ENCODE measurements around the gene HINT2.

Gene HINT2

DNA sequence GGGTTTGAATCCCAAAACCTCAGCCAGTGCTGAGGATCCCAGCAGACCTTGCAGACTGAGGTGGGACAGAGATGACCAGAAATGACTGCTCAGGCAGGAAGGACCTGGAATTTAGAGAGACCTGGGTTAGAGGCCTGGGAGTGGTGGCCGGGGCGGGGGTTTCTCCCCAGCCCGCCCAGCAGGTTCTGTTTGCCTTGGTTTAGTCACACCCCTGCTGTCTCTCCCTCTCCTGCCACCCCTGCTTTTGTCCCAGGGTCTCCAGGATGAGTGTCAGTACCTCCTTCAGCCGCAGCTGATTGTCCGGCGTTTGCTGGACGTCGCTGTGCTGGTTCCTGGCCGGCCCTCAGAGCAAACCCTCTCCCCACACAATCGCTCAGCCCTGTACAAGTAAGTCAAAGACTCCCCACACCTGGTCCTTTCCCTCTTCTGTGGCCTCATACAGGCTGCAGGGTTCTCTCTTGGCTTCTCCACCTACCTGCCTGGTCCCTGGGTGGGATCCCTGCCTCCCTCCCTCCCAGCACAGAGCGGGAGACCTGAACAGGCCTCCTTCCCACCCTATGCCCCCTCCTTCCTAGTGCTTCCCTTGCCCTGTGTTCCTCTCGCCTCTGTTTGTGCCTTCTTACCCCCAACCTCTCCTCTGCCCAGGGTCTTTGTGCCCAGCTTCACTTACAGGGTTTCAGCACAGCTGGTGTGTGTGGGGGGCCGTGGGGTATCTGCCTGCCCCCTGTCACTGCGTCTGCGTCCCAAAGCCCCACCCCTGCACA is 26.2 kb upstream of the HINT2 start:
- TF ChIP-seq, protein P1, sequence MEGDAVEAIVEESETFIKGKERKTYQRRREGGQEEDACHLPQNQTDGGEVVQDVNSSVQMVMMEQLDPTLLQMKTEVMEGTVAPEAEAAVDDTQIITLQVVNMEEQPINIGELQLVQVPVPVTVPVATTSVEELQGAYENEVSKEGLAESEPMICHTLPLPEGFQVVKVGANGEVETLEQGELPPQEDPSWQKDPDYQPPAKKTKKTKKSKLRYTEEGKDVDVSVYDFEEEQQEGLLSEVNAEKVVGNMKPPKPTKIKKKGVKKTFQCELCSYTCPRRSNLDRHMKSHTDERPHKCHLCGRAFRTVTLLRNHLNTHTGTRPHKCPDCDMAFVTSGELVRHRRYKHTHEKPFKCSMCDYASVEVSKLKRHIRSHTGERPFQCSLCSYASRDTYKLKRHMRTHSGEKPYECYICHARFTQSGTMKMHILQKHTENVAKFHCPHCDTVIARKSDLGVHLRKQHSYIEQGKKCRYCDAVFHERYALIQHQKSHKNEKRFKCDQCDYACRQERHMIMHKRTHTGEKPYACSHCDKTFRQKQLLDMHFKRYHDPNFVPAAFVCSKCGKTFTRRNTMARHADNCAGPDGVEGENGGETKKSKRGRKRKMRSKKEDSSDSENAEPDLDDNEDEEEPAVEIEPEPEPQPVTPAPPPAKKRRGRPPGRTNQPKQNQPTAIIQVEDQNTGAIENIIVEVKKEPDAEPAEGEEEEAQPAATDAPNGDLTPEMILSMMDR (IDR thresholded peaks at IDR 0.05; ENCODE audit: poor library complexity, severe bottlenecking): no peak
- Histone ChIP-seq H3K4me1 (ENCODE audit: insufficient read depth, poor library complexity, severe bottlenecking) (peaks cover 8% of the 10 kb centered on the region), H3K27ac (ENCODE audit: poor library complexity, severe bottlenecking) (no peak overlapping the region), H3K27me3 (ENCODE audit: insufficient read depth, poor library complexity, severe bottlenecking) (no peaks in the 10 kb centered on the region), H3K9me3 (ENCODE audit: severe bottlenecking) (no peaks in the 10 kb centered on the region), H3K4me3 (ENCODE audit: severe bottlenecking) (no peak overlapping the region), H3K36me3 (ENCODE audit: low read depth) (no peaks in the 10 kb centered on the region)
- ATAC-seq (ENCODE audit: low read depth) (no peak), DNase-seq (ENCODE audit: low spot score) (no peak)

DNA sequence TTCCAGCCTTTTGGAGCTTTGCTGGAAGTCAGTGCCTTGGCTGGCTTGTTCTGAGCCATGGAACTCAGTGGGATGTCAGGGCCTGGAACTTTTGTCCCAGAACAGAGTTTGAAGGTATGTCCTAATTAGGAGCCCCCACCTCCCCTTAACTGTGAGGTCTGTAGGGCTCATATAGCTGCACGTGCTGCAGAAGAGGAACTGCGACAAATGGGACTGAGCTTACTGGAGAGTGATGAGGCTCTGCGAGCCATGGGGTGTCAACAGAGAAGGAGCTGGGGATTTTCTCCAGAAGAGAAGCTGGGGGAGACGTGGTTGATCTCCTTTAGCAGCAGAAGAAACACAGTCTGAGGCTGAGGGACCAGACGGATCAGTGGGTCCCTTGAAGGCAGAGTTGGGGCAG is 25.1 kb upstream of the HINT2 start:
- H3K27ac ChIP-seq (ENCODE audit: poor library complexity, severe bottlenecking): no peak overlapping the region
- no peaks in the 10 kb centered on the region for H3K27me3 ChIP-seq (ENCODE audit: insufficient read depth, poor library complexity, severe bottlenecking)
- DNase-seq (ENCODE audit: low spot score) (no peak), ATAC-seq (ENCODE audit: low read depth) (no peak)
- H3K36me3 ChIP-seq (ENCODE audit: low read depth): no peaks in the 10 kb centered on the region
- H3K4me3 ChIP-seq (ENCODE audit: severe bottlenecking): no peak overlapping the region
- no peaks in the 10 kb centered on the region for H3K9me3 ChIP-seq (ENCODE audit: severe bottlenecking)
- peaks cover 6% of the 10 kb centered on the region for H3K4me1 ChIP-seq (ENCODE audit: insufficient read depth, poor library complexity, severe bottlenecking)
- TF ChIP-seq, protein P1 (IDR thresholded peaks at IDR 0.05; ENCODE audit: poor library complexity, severe bottlenecking): no peak

DNA sequence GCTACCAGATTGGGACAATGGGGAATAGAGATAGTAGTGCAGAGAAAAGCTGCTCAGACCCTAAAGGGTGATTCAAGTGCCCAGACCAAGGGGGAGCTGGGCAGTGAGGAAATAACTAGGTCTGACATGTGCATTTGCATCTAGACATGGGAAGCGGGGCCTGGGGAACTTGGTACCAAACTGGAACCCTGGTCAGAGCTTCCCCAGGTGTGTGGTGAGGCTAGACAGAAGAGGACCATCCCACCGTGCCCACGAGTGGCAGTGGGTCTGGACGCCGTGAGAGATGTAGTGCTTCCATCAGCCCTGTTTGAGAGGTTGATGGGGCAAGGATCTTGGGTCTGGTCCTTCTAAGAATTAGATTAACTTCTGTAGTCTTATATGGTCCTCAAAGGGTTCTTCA is 21.8 kb upstream of the HINT2 start:
- ATAC-seq (ENCODE audit: low read depth): no peak
- TF ChIP-seq, protein P1 (IDR thresholded peaks at IDR 0.05; ENCODE audit: poor library complexity, severe bottlenecking): no peak
- no peaks in the 10 kb centered on the region for H3K27me3 ChIP-seq (ENCODE audit: insufficient read depth, poor library complexity, severe bottlenecking)

DNA sequence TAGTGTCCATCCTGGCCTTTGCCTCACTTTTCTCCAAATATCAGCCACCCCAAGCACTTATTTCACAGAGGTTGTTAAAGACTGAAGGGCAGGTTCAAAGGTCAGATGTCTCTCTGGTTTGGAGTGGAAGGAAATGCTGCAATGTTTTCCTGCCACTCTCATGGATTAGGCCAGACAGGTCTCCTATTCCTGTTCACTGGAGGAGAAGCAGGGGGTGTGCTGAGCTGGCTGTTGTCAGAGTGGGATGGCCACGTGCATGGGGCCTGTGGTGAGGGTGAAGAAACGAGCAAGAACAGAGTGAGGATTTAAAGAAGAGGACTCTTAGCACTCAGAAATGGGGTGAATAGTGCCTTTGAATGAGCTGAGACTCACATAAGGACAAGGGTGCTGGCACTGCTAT is 20.9 kb upstream of the HINT2 start:
- TF ChIP-seq, protein P1 (IDR thresholded peaks at IDR 0.05; ENCODE audit: poor library complexity, severe bottlenecking): no peak
- Histone ChIP-seq H3K4me3 (ENCODE audit: severe bottlenecking) (no peak overlapping the region), H3K27ac (ENCODE audit: poor library complexity, severe bottlenecking) (no peak overlapping the region), H3K27me3 (ENCODE audit: insufficient read depth, poor library complexity, severe bottlenecking) (no peaks in the 10 kb centered on the region), H3K9me3 (ENCODE audit: severe bottlenecking) (no peaks in the 10 kb centered on the region), H3K36me3 (ENCODE audit: low read depth) (no peaks in the 10 kb centered on the region), H3K4me1 (ENCODE audit: insufficient read depth, poor library complexity, severe bottlenecking) (no peaks in the 10 kb centered on the region)
- DNase-seq (ENCODE audit: low spot score) (no peak), ATAC-seq (ENCODE audit: low read depth) (no peak)

More for the DNA sequence above, 21.8 kb upstream of the HINT2 start:
- Histone ChIP-seq H3K27ac (ENCODE audit: poor library complexity, severe bottlenecking) (no peak overlapping the region), H3K36me3 (ENCODE audit: low read depth) (no peaks in the 10 kb centered on the region), H3K4me3 (ENCODE audit: severe bottlenecking) (no peak overlapping the region), H3K4me1 (ENCODE audit: insufficient read depth, poor library complexity, severe bottlenecking) (no peaks in the 10 kb centered on the region), H3K9me3 (ENCODE audit: severe bottlenecking) (no peaks in the 10 kb centered on the region)
- DNase-seq (ENCODE audit: low spot score): no peak

DNA sequence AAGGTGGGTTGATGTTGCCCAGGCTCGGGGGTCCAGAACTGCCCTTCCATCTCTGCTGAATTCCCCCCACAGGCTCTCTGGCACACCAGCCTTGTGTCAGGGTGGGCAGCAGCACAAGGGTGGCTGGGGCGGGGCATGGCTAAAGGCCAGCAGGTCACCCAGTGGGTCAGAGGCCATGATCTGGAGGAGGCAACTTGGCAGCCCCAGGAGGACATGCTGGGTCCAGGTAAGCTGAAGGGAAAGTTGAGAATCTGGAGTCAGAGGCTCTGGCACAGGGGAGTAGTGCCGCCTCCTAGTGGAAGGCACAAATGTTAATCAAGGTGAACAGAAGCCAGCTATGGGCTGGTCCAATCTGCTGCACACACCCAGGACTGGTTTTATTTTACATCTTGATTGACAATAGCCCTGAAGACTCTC is 20.4 kb upstream of the HINT2 start:
- Histone ChIP-seq H3K27ac (ENCODE audit: poor library complexity, severe bottlenecking) (no peak overlapping the region), H3K36me3 (ENCODE audit: low read depth) (no peaks in the 10 kb centered on the region), H3K4me3 (ENCODE audit: severe bottlenecking) (no peak overlapping the region), H3K9me3 (ENCODE audit: severe bottlenecking) (no peaks in the 10 kb centered on the region), H3K27me3 (ENCODE audit: insufficient read depth, poor library complexity, severe bottlenecking) (no peaks in the 10 kb centered on the region), H3K4me1 (ENCODE audit: insufficient read depth, poor library complexity, severe bottlenecking) (no peaks in the 10 kb centered on the region)
- TF ChIP-seq, protein P1 (IDR thresholded peaks at IDR 0.05; ENCODE audit: poor library complexity, severe bottlenecking): no peak
- ATAC-seq (ENCODE audit: low read depth) (no peak), DNase-seq (ENCODE audit: low spot score) (peak; percentile 52)

Measured in RWPE2 (cell line).